SK-N-MC (cell line): ENCODE results near the gene BYSL.

Experiments
- DNase-seq: peaks from one replicate; pipeline ENCODE4 v3.0.0-alpha.2; 2011; ENCODE audit warnings: low read depth, low spot score
- H3K27ac ChIP-seq: fragments of 200-600 bp; sonication (generic); 2 replicates; pipeline ENCODE4 v1.5.1; 2016; ENCODE audit warnings: mixed run types
- H3K36me3 ChIP-seq: fragments of 200-600 bp; sonication (generic); 2 replicates; pipeline ENCODE4 v1.6.1; 2017; ENCODE audit warnings: antibody characterized with exemption, low read length, mixed read lengths; ENCODE audit not compliant: insufficient read depth
- H3K4me3 ChIP-seq: fragments of 200-600 bp; sonication (generic); 2 replicates; pipeline ENCODE4 v1.5.1; 2016
- H3K9ac ChIP-seq: fragments of 200-600 bp; sonication (generic); 2 replicates; pipeline ENCODE4 v1.8.0; 2017; ENCODE audit warnings: mixed run types, mixed read lengths; ENCODE audit not compliant: insufficient read length
- H3K9me3 ChIP-seq: fragments of 200-600 bp; sonication (generic); 2 replicates; pipeline ENCODE4 v1.6.1; 2017; ENCODE audit warnings: low read depth, mild to moderate bottlenecking, antibody characterized with exemption, low read length, moderate library complexity, mixed read lengths
- EZH2 ChIP-seq: fragments of 200-600 bp; sonication (generic); IDR thresholded peaks from one replicate; pipeline ENCODE4 v1.6.1; 2017; ENCODE audit warnings: antibody characterized with exemption
- FOXP2 ChIP-seq: optimal IDR thresholded peaks from 2 replicates; pipeline ENCODE3; 2011; ENCODE audit warnings: mild to moderate bottlenecking, moderate library complexity; ENCODE audit not compliant: insufficient read depth; ENCODE audit errors: extremely low read length, control extremely low read depth
- POLR2AphosphoS5 ChIP-seq: IDR thresholded peaks from 2 replicates; pipeline ENCODE4 v1.6.1; 2012; ENCODE audit warnings: mild to moderate bottlenecking, low read depth, low read length, borderline replicate concordance

BYSL gene

DNA sequence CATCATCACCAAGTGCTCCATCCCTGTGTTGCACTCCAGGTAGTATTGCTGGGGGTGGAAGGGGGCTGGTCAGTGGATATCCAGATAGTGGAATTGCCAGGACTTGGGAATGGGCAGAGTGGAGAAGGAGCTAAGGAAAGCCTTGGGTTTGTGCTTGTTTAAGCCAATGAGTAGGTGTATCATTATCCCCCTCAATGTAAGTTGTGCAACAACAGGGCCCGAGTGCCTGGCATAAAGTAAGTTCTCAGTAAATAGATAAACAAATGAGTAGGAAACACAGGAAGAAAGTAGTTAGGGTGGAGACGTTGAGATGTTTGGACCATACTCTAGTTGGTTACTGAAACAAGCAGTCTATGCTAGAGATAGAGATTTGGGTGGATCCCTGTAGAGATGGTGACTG, 10.5 kb downstream of the BYSL start:
- DNase-seq: no peak
- TF ChIP-seq FOXP2 (no peak), POLR2AphosphoS5 (no peak), EZH2 (no peak)
- peaks cover 97% of the 10 kb centered on the region for H3K36me3 ChIP-seq
- no peak overlapping the region for H3K9ac ChIP-seq
- no peak overlapping the region for H3K27ac ChIP-seq
- no peak overlapping the region for H3K4me3 ChIP-seq
- no peaks in the 10 kb centered on the region for H3K9me3 ChIP-seq

GRCh38 chr6:41932378-41932777, 11.1 kb downstream of the BYSL start:
- no peak overlapping the region for H3K27ac ChIP-seq
- peaks cover 91% of the 10 kb centered on the region for H3K36me3 ChIP-seq
- TF ChIP-seq EZH2: no peak
- TF ChIP-seq POLR2AphosphoS5: no peak
- TF ChIP-seq FOXP2: no peak
- no peak overlapping the region for H3K9ac ChIP-seq
- H3K9me3 ChIP-seq: no peaks in the 10 kb centered on the region
- no peak for DNase-seq
- H3K4me3 ChIP-seq: no peak overlapping the region

DNA sequence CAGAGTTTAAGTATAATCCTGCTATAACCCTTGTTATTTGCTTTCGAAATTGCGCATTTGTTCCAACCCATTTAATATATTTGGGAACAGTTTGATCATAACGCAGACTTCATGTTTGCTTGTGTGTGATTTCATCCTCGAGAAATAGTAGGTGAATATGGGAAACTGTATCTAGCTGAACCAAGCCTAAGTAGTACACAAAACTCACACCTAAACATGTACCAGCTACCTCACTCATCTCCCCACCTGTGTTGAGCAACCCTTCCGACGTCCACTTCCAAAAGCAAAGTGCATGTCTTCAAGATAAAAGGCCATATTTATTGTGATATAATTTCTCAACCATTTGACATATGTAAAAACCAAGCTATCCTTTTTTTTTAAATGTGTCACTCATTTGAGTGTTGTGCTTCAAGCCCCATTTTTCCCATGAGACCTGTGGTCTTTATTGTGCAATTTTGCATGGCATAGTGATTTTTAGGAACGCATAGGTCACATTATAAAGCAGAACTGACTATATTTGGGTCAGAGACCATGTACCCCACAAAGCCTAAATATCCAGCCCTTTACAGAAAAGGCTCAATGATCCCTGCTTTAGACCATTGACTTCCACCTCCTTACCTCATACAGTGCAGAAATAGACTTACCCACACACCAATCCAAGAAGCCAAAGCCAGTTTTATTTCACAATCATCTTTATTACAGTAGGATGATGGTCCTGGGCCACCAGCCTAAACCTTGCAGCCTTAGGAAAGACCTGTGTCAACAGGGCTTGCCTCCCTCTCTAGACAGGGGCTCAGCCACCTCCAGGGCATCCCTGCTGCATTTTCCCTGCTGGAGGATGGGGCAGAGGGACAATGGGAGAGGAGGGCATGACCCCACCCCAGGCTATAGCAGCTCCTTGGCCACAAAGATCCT, 13.2 kb downstream of the BYSL start:
- H3K4me3 ChIP-seq: no peak overlapping the region
- no peak for DNase-seq
- TF ChIP-seq POLR2AphosphoS5 (peak; percentile 33; the same call in 1 of the 2 replicates), EZH2 (no peak)
- peaks cover 70% of the 10 kb centered on the region for H3K36me3 ChIP-seq
- no peak overlapping the region for H3K9ac ChIP-seq
- no peaks in the 10 kb centered on the region for H3K9me3 ChIP-seq
- H3K27ac ChIP-seq: peak overlapping the region; percentile 46; the same call in 1 of the 2 replicates

DNA sequence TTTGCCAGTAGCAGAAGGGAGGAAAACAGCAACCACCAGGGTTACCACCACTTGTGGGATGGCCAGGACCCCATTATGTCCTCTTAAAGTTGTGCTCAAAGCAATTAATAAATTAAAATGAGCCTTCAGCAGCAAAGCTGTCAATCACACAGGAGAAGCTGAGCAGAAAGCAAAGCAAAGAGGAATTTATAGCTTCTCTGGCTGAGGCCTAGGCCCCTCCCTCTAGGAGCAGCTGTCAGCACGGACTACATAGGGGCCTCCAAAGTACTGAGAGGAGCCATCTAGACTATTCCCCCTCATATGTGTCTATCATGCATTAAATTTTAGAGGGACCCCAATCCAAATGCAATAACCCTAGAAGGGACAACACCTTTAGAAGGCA, 13.9 kb downstream of the BYSL start:
- H3K36me3 ChIP-seq: peaks cover 63% of the 10 kb centered on the region

DNA sequence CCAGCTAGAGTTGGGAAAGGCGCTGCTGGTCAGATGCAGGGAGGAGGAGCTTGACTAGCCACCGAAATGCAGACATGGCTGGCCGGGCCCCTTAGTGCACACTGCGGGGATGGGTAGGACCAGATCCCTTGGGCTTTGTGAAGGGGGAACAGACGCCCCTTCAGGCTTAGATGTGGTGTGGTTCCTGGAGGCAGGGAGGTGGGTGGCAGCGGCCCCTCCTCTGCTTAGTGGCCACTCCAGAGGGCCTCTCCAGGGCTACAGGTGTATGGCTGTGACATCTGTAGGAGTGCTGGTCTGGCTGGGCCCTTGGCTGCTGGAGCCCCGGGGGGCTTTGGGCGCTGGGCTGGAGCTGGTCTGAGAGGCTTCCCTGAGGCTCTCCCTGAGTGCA, 14.4 kb downstream of the BYSL start:
- no peak overlapping the region for H3K9ac ChIP-seq
- no peak overlapping the region for H3K27ac ChIP-seq
- no peak for DNase-seq
- TF ChIP-seq FOXP2 (no peak), EZH2 (no peak), POLR2AphosphoS5 (0 out of 2 replicates have a peak, but pooled peaks have one; percentile 11)
- H3K9me3 ChIP-seq: no peaks in the 10 kb centered on the region
- H3K36me3 ChIP-seq: peaks cover 58% of the 10 kb centered on the region
- no peak overlapping the region for H3K4me3 ChIP-seq

More for the DNA sequence above, 13.9 kb downstream of the BYSL start:
- TF ChIP-seq POLR2AphosphoS5: peak; percentile 6; the same call in 1 of the 2 replicates
- no peak for TF ChIP-seq EZH2
- TF ChIP-seq FOXP2: no peak
- no peak overlapping the region for H3K4me3 ChIP-seq
- no peak overlapping the region for H3K9ac ChIP-seq
- no peaks in the 10 kb centered on the region for H3K9me3 ChIP-seq
- no peak for DNase-seq
- H3K27ac ChIP-seq: no peak overlapping the region

- H3K36me3 ChIP-seq: peaks cover 53% of the 10 kb centered on the region
These were observed 15.0 kb downstream of the BYSL start for GRCh38 chr6:41936073-41936837.

DNA sequence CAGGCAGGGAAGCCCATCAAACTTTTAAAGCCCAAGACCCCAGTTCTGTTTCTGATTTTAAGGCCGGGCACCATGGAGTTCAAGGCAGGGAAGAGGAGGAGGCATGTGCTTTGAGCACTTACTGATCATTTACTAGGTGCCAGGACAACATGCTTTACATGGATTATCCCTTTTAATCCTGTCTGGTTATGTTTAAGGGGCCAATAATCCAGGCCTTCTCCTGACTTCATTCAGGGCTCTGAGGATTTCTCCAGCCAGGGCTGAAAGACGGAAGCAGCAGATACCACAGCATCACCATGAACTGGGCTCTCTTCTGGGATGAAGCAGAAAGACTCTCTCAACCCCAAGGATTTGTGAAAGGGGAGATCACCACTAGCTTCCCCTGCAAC, 16.2 kb downstream of the BYSL start:
- Histone ChIP-seq H3K36me3 (peaks cover 40% of the 10 kb centered on the region), H3K9ac (no peak overlapping the region), H3K9me3 (no peaks in the 10 kb centered on the region), H3K4me3 (no peak overlapping the region), H3K27ac (no peak overlapping the region)
- no peak for DNase-seq
- TF ChIP-seq POLR2AphosphoS5: no peak
- no peak for TF ChIP-seq EZH2

More at GRCh38 chr6:41936073-41936837, 15.0 kb downstream of the BYSL start:
- no peak overlapping the region for H3K27ac ChIP-seq
- TF ChIP-seq POLR2AphosphoS5 (peak; percentile 48; the same call in 1 of the 2 replicates), FOXP2 (no peak)
- H3K4me3 ChIP-seq: no peak overlapping the region
- no peak overlapping the region for H3K9ac ChIP-seq
- DNase-seq: no peak
- H3K9me3 ChIP-seq: no peaks in the 10 kb centered on the region

GRCh38 chr6:41937861-41938574, 16.7 kb downstream of the BYSL start:
- no peak for DNase-seq
- H3K4me3 ChIP-seq: peak overlapping the region; percentile 95; the same call in 1 of the 2 replicates
- H3K36me3 ChIP-seq: peaks cover 35% of the 10 kb centered on the region
- TF ChIP-seq FOXP2: no peak
- peak overlapping the region; percentile 51 for H3K27ac ChIP-seq
- no peak overlapping the region for H3K9ac ChIP-seq
- H3K9me3 ChIP-seq: no peaks in the 10 kb centered on the region
